ENCODE data around the gene SND1. TPM values are rescaled to one million over a fixed set of nuclear protein-coding genes. Genes with fewer than 3 reads are reported as not detected.

The SND1 gene
- total RNA-seq, 1 experiment from 2014 or later, result 139 TPM

- intact Hi-C loops (cut with micrococcal nuclease), result no loop called here
- H3K4me1 ChIP-seq (ENCODE audit: insufficient read depth, low read length), result no peaks in the 10 kb centered on the region
- H4K20me1 ChIP-seq (ENCODE audit: low read length), result no peaks in the 10 kb centered on the region
- no peak overlapping the region for H2AFZ ChIP-seq (ENCODE audit: low read length)
- H3F3A ChIP-seq (ENCODE audit: low read length, unreplicated experiment), result no peaks in the 10 kb centered on the region
- no peaks in the 10 kb centered on the region for H3K9me3 ChIP-seq (ENCODE audit: low read length)
- no peaks in the 10 kb centered on the region for H3K79me2 ChIP-seq (ENCODE audit: low read length)
- TF ChIP-seq, protein P1, sequence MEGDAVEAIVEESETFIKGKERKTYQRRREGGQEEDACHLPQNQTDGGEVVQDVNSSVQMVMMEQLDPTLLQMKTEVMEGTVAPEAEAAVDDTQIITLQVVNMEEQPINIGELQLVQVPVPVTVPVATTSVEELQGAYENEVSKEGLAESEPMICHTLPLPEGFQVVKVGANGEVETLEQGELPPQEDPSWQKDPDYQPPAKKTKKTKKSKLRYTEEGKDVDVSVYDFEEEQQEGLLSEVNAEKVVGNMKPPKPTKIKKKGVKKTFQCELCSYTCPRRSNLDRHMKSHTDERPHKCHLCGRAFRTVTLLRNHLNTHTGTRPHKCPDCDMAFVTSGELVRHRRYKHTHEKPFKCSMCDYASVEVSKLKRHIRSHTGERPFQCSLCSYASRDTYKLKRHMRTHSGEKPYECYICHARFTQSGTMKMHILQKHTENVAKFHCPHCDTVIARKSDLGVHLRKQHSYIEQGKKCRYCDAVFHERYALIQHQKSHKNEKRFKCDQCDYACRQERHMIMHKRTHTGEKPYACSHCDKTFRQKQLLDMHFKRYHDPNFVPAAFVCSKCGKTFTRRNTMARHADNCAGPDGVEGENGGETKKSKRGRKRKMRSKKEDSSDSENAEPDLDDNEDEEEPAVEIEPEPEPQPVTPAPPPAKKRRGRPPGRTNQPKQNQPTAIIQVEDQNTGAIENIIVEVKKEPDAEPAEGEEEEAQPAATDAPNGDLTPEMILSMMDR (conservative IDR thresholded peaks at IDR 0.05; ENCODE audit: low read depth, low read length), result no peak
- TF ChIP-seq EZH2 (IDR thresholded peaks at IDR 0.05; ENCODE audit: low read length, unreplicated experiment) (no peak), EZH2phosphoT487 (IDR thresholded peaks at IDR 0.05; ENCODE audit: borderline replicate concordance, low read length) (no peak)
- ATAC-seq (no peak), DNase-seq (no peak)
- no peak overlapping the region for H3K4me3 ChIP-seq (ENCODE audit: low read length)
- H3K27me3 ChIP-seq (ENCODE audit: low read length), result no peaks in the 10 kb centered on the region
- no peak overlapping the region for H3K4me2 ChIP-seq (ENCODE audit: low read length)
- no peaks in the 10 kb centered on the region for H3K9me2 ChIP-seq (replicated peaks; ENCODE audit: low read length)
- no peak overlapping the region for H3K27ac ChIP-seq (ENCODE audit: low read length)
- no TSS peak for BruUV-seq (replicated peaks)
- peaks cover 8% of the 10 kb centered on the region; the same call in 1 of the 2 replicates for H3K36me3 ChIP-seq (ENCODE audit: low read depth, low read length)
- CTCF ChIA-PET, result no interaction called here
- POLR2A ChIA-PET (ENCODE audit: unreplicated experiment), result no interaction called here
- no peak overlapping the region for H3K9ac ChIP-seq (ENCODE audit: low read length)
Measured at GRCh38 chr7:127948312-127948711, 296.3 kb downstream of the SND1 start.

DNA sequence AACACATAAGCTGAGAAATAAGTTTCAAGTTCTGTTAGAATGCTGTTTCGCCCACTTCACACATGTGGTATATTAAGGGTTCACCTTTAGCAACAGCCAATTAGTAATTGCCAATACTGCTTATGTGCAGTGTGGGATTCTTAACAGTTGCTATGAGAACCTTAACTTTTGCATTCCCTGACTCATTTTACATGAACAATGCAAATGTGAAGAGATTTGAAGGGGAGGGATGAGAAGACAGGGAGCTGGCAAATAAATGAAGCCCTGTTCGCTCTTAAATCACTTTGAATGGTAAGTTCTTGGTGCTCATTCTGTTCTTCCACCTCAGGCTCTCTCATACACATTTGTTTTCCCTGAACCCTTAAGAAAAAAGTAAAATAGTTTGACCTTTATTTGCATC lies 296.9 kb downstream of the SND1 start:
- no TSS peak for BruUV-seq (replicated peaks)
- Histone ChIP-seq H4K20me1 (ENCODE audit: low read length) (no peaks in the 10 kb centered on the region), H3K36me3 (ENCODE audit: low read depth, low read length) (peaks cover 3% of the 10 kb centered on the region; the same call in 1 of the 2 replicates), H3K79me2 (ENCODE audit: low read length) (no peaks in the 10 kb centered on the region), H3K4me1 (ENCODE audit: insufficient read depth, low read length) (no peaks in the 10 kb centered on the region), H3K9me2 (replicated peaks; ENCODE audit: low read length) (no peaks in the 10 kb centered on the region), H3K4me3 (ENCODE audit: low read length) (no peak overlapping the region), H3F3A (ENCODE audit: low read length, unreplicated experiment) (no peaks in the 10 kb centered on the region), H3K9ac (ENCODE audit: low read length) (no peak overlapping the region), H2AFZ (ENCODE audit: low read length) (no peak overlapping the region), H3K4me2 (ENCODE audit: low read length) (no peak overlapping the region), H3K27me3 (ENCODE audit: low read length) (no peaks in the 10 kb centered on the region), H3K27ac (ENCODE audit: low read length) (no peak overlapping the region), H3K9me3 (ENCODE audit: low read length) (no peaks in the 10 kb centered on the region)
- ATAC-seq, result no peak
- DNase-seq, result no peak
- intact Hi-C loops (cut with micrococcal nuclease), result no loop called here
- CTCF ChIA-PET, result no interaction called here
- TF ChIP-seq, protein P1 (conservative IDR thresholded peaks at IDR 0.05; ENCODE audit: low read depth, low read length), result no peak
- TF ChIP-seq EZH2 (IDR thresholded peaks at IDR 0.05; ENCODE audit: low read length, unreplicated experiment) (no peak), EZH2phosphoT487 (IDR thresholded peaks at IDR 0.05; ENCODE audit: borderline replicate concordance, low read length) (no peak)
- POLR2A ChIA-PET (ENCODE audit: unreplicated experiment), result no interaction called here

GRCh38 chr7:127949769-127950222 lies 297.8 kb downstream of the SND1 start:
- no peak overlapping the region for H2AFZ ChIP-seq (ENCODE audit: low read length)
- H3K27me3 ChIP-seq (ENCODE audit: low read length), result no peaks in the 10 kb centered on the region
- peaks cover 2% of the 10 kb centered on the region; the same call in 1 of the 2 replicates for H3K36me3 ChIP-seq (ENCODE audit: low read depth, low read length)
- H4K20me1 ChIP-seq (ENCODE audit: low read length), result no peaks in the 10 kb centered on the region
- no peaks in the 10 kb centered on the region for H3K9me2 ChIP-seq (replicated peaks; ENCODE audit: low read length)
- ChIA-PET POLR2A (ENCODE audit: unreplicated experiment) (no interaction called here), CTCF (no interaction called here)
- H3K9ac ChIP-seq (ENCODE audit: low read length), result no peak overlapping the region
- intact Hi-C loops (cut with micrococcal nuclease), result no loop called here
- no peaks in the 10 kb centered on the region for H3F3A ChIP-seq (ENCODE audit: low read length, unreplicated experiment)
- H3K79me2 ChIP-seq (ENCODE audit: low read length), result no peaks in the 10 kb centered on the region
- H3K4me2 ChIP-seq (ENCODE audit: low read length), result no peak overlapping the region
- DNase-seq (no peak), ATAC-seq (no peak)
- H3K4me1 ChIP-seq (ENCODE audit: insufficient read depth, low read length), result no peaks in the 10 kb centered on the region
- BruUV-seq (replicated peaks), result no TSS peak
- H3K9me3 ChIP-seq (ENCODE audit: low read length), result no peaks in the 10 kb centered on the region
- H3K27ac ChIP-seq (ENCODE audit: low read length), result no peak overlapping the region
- TF ChIP-seq EZH2phosphoT487 (IDR thresholded peaks at IDR 0.05; ENCODE audit: borderline replicate concordance, low read length) (no peak), EZH2 (IDR thresholded peaks at IDR 0.05; ENCODE audit: low read length, unreplicated experiment) (no peak)
- TF ChIP-seq, protein P1 (conservative IDR thresholded peaks at IDR 0.05; ENCODE audit: low read depth, low read length), result no peak
- no peak overlapping the region for H3K4me3 ChIP-seq (ENCODE audit: low read length)

Measured in PC-3 (cell line).